Activated naive CD4-positive, alpha-beta T cell treated with anti-CD3 and anti-CD28 coated beads, Interleukin-2, amount 50 U/mL, for 16 hours (primary cell): Measurements from ENCODE around the gene LTBP3.

ENCODE experiments used
- DNase-seq: peaks from one replicate; pipeline ENCODE4 v3.0.0-alpha.2; 2020

LTBP3 gene

GRCh38 chr11:65505466-65506289 is 52.5 kb downstream of the LTBP3 start:
- DNase-seq = no peak

GRCh38 chr11:65504674-65505465 is 53.3 kb downstream of the LTBP3 start:
- no peak for DNase-seq

- DNase-seq = no peak
Measured at GRCh38 chr11:65503949-65504673, 54.0 kb downstream of the LTBP3 start.

- DNase-seq = no peak
Measured at GRCh38 chr11:65503368-65503948, 54.7 kb downstream of the LTBP3 start.

- DNase-seq = no peak
Measured at GRCh38 chr11:65502555-65503367, 55.4 kb downstream of the LTBP3 start.

- DNase-seq = no peak
Measured at GRCh38 chr11:65502274-65502554, 55.9 kb downstream of the LTBP3 start.

- no peak for DNase-seq
Measured at GRCh38 chr11:65501472-65502273, 56.5 kb downstream of the LTBP3 start.

GRCh38 chr11:65501186-65501471 is 57.0 kb downstream of the LTBP3 start:
- DNase-seq = no peak

GRCh38 chr11:65500387-65501185 is 57.6 kb downstream of the LTBP3 start:
- peak; percentile 49 for DNase-seq

GRCh38 chr11:65499713-65500386 is 58.3 kb downstream of the LTBP3 start:
- DNase-seq = no peak

- peak; percentile 91 for DNase-seq
Measured at GRCh38 chr11:65498977-65499712, 59.0 kb downstream of the LTBP3 start, which contains the start of gene MALAT1. TSS of gene MALAT1 (plus strand) at chr11:65499045.

GRCh38 chr11:65498727-65498976 is 59.5 kb downstream of the LTBP3 start:
- DNase-seq = no peak

GRCh38 chr11:65498042-65498726 is 60.0 kb downstream of the LTBP3 start:
- peak; percentile 66 for DNase-seq

GRCh38 chr11:65497141-65498041 is 60.8 kb downstream of the LTBP3 start:
- DNase-seq = peak; percentile 99

- no peak for DNase-seq
Measured at GRCh38 chr11:65496304-65497140, 61.6 kb downstream of the LTBP3 start.

GRCh38 chr11:65493367-65494176 is 64.6 kb downstream of the LTBP3 start:
- DNase-seq = no peak
